GM19240 (cell line): ENCODE data around the gene GMPR2.

Experiments
- DNase-seq: peaks from one replicate; pipeline ENCODE4 v3.0.0; 2011; ENCODE audit warnings: low spot score; ENCODE audit not compliant: insufficient read length

The GMPR2 gene

DNA sequence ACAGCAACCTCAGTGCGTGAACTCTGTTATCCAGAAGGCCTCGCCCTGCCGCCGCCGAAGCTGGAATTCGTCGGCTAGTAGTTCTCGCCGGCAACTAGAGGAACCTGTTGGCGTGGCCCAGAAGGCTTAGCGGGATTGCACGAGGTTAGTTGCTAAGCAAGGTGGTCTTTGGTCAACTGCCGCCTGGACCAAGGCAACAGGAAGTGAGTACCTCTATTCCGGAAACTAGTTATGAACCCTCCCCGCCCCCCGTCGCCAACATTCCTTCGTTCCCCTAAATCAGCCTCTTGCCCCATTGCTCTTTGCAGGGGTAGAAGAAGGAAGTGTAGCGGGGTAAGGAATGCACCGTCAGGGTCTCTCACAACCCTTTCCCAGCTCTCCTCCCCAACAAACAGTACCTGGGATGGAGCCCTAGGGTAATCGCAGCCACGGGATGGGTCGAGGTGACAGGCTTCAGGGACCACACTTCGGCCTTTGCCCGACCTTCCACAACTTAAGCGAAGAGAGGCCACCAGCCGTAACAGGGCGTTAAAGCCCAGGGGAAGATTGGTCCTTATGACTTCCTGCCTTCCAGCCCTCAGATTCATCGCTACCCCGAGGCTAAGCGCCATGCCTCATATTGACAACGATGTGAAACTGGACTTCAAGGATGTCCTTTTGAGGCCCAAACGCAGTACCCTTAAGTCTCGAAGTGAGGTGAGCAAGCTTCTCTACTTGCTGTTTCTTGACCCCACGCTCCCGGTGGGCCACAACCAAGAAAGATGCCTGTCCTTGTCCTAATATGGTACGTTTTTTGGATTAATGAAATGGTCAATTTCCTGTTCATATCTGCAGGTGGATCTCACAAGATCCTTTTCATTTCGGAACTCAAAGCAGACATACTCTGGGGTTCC lies at the start of gene GMPR2:
Gene GMPR2, plus strand, starts transcription at position 285 of the 893 bp plus-strand sequence. Its CDS starts 325 bp downstream, at position 610.
- no peak for DNase-seq

GRCh38 chr14:24183014-24183481 lies 49.7 kb upstream of the GMPR2 start:
- DNase-seq: no peak

GRCh38 chr14:24184104-24184970 lies 48.4 kb upstream of the GMPR2 start:
- no peak for DNase-seq

DNA sequence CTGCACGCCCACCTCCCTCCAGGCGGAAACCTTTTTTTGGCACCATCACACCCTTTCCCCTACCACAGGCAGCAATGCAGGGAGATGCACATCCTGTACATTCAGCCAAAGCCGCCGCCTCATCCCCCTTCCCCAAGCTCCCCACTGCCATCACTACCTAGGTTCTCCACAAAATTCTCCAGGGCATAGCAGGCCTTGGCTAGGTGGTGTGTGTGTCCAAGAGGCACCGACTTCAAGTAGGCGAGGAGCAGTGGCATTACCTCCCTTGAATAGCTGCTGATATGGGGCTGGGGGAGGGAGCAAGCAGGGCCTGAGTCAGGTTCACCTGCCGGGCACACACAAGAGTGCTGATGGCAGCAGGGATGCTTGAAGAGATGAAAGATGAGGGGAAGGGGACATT lies 47.7 kb upstream of the GMPR2 start:
- no peak for DNase-seq

DNA sequence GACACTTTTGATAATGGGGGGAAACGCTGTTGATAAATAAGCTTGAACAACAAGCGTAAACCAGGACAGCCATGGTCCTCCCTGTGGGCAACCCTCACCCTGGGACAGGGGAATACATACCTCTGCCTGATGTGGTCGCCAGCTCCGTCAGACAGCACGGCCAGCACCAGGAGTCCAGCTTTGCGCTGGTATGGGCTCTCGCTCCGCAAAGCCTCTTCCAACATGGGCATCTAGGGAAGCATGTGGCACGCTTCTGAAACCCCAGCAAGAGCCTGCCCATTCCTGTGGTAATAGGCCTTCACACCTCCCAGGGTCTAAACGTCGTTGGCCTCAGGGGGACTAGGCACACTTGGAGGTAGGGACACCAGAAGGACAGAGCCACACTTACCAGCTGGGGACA lies 47.0 kb upstream of the GMPR2 start:
- no peak for DNase-seq

DNA sequence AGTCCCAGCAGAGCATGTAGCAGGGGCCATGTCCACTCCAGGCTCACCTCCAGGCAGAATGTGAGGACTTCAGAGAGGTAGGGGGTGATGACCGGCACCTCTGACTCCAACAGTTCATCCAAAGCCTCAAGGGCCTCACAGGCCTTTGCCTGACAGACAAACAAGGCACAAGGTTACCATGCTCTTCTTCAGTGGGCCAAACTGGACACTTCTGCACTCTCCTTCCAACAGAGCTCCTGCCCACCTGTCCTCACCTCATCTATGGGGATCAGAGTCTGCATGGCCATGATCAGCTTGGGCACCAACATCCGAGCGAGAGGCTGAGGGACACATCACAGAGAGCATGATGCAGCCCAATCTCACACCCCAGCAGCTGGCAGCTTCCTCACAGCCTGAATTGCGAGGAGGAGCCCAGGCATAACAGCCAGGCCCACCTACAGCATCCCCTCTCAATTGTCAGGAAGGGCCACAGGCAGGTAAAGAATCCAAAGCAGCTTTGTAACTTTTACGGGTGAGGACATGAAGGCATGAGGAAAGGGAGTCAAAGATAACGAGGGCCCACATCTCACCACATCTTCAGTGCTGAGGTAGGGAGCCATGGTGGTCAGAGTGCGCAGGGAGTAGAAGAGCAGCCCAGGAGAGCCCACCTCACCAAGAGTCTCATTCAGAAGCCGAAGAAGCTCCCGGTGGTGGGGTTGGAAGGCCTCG lies 45.7 kb upstream of the GMPR2 start:
- DNase-seq: no peak

DNA sequence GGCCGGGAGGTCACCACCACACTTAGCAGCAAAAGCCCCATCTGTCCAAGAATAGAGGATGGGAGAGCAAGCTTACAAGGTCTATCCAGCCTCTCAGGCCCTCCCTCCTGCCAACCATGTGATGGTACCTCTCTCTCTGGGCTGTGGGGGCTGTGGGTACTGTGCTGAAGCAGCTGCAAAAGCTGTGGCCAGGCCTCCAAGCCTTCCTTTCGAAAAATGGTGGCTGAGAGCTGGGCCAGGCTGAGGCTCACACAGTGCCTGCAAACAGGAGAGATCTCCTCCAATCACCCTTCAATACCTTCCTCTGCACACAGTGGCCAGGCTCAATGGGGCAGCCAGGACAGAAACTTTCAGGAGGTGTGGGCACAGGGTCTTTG lies 45.2 kb upstream of the GMPR2 start:
- no peak for DNase-seq

DNA sequence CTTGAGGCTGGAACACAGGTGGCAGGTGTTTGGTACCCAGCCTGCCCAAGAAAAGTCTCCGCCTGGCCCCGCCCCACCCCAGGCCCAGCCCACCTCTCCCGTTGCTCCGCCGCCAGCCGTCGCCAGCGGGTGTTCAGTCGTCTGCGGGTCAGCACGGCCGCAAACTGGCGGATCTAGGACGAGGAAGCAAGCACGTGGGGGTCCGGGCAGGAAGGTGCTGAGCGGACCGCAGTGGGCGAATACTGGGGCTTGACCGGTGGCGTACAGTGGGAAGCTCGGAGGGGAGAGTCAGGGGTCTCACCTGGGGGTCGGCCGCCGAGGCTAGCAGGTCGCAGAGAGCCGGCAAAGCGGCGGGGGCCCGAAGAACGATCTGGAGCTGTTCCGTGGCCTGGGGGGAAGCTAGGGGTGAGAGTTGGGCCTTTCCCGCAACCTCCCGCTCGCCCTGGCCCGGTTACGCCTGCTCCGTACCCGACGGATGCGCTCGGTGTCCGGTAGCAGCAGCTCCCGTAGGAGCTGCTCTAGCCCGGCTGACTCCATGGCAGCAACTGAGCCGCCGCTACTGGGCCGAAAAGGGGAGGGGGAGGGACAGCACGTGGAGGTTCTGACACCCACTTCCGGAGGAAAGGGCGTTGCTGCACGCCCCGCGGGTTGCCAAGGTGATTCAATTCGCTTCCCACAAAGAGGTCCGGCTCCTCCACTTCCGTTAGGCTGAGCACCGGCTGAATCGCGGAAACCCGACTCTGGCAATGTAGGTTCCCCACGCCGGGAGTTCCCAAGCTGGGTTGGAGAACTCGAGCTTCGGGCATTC lies 44.3 kb upstream of the GMPR2 start, which contains the start of gene IPO4:
Gene IPO4, minus strand, starts transcription at position 566 of the 808 bp plus-strand sequence. Its CDS starts 29 bp downstream, at position 537.
- DNase-seq: peak; percentile 99

DNA sequence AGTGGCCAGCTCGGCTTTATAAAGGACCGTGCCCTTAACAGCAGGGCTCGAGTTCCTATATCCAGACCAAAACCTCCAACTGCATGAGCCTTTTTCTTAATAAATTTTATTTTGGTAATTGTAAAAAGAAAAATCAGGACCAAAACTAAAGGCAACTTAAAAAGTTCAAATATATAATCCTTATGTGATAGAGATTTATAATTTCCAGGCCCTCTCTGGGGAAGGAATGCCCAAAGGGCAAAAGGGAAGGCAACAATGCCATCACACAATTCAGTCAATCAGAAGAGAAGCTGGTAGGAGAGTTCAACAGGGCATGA lies 43.7 kb upstream of the GMPR2 start:
- DNase-seq: no peak

DNA sequence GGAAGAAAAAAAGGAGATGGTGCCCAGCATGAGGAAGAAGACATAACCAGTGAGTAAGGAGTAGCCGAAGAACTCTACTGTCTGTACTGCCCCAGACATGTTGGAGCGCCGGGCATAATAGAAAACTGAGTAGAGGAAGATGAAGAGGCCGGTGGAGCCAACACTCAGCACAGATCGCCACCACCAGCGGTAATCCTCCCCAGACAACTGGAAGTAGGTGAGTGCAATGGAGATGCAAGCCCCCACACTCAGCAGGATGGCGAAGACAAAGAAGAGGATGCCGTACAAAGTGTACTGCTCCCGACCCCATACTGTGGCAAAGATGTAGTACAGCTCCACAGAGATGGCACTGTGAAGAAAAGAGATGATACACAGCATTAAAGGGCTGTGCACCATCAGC lies 43.3 kb upstream of the GMPR2 start:
- no peak for DNase-seq

DNA sequence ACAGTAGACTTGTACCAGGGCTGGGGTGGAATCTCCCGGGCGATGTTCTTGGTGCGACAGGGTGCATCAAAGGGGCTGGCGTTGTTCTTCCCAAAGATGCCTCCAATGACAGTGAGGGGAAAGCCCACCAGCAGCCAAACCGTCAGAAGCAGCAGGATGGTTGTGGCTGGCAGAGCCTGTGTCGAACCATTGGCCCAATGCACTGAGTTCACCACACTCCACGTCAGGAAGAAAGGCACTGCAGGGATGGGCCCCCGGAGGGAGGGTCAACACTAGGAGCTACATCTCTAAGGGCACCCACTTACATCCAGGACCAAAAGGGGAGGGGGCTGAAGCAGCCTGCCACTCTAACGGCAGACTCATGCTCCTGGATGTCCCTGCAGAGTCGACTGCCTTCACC lies 42.3 kb upstream of the GMPR2 start:
- no peak for DNase-seq

DNA sequence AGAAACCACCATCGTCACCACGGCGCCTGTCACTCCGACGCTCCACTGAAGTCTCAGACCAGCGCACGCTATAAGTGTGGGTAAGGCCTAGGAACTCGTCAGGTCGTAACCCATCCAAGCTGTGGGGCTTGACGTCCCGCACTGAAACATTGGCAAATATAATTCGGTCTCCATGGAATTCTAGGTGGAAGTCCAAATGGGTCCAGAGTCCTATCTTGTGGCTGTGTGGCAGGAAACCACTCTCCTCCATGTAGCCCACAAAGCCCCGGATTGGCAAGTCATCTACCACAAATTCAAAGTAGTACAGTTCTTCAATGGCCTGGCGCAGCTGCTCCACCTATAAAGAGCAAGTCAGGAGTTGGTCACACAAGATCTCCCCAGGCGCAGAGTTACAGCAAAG lies 39.8 kb upstream of the GMPR2 start:
- DNase-seq: no peak

DNA sequence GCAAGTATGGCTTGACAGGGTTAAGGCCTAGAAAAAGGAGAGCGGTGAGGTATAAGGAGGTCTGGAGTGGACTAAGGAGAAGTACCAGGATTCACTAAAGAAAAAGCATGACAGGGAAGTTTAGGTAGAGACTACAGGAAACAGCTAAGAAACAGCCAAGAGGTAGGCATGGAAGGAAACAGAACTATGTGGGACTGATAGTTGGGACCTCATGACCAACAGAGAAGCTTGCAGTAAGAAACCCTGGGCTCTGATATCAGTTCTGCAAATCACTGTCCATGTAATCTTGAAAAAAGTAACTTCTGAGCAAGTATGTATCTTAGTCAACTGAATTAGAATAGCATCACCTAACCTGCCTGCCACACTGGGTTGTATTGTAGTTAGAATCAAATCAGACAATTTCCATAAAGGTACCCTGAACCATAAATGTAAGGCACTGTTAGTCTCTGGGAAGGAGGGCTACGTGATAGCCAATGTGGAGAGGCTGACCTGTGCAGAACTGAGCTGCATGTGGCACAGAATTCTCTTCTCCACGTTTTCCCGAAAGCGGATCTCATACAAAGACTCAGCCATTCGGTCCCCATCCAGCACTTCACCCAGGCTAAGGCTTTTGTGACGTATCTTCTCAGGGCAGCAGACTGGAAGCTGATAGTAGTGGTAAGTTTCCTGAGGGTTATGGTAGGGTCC lies 38.4 kb upstream of the GMPR2 start:
- no peak for DNase-seq

GRCh38 chr14:24194873-24195185 lies 37.9 kb upstream of the GMPR2 start:
- DNase-seq: no peak

DNA sequence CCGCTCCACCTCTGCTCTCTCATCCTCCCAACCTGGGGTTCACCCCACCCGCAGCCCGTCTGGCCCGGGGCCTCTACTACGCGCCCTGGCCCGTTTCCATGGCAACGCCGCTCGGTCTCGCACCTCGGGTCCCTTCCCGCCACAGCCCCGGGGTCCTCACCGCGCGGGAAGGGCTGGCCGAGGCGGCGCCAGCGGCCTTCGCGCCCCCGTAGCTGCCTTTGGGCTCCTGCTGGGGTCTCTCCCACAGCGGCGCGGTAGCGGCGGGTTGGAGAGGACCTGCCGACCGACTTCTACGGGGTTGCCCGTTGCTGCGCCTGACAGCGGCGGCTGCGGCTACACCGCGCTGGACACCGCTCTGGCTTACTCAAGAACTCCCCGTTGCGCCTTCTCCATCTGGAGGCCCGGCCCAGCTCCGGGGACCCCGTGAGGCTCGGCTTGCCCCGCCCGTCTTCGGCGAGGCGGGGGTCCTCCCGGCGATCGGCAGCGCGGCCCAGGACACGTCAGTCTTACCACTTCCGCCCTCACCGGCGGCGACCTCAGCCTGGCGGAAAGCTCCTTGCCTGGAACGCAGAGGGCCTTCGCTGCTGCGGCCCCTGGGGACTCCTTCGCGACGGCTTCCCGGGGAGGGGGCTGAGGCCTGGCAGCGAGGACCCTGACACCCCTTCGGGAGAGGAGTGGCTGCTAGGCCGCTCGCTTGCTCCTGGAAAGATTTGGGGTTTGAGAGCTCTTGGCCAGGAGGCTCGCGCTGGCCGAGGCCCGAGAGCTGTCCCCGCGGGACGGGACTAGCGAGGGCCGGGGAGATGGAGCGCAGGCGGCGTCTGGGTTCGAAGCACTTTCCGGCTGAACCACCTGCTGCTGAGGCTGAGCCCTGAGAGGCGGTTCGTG lies 37.3 kb upstream of the GMPR2 start, which contains the start of gene TM9SF1:
Gene TM9SF1, minus strand, starts transcription at position 256 of the 885 bp plus-strand sequence. CDS start 422 bp downstream, outside the sequence.
- peak; percentile 88 for DNase-seq

DNA sequence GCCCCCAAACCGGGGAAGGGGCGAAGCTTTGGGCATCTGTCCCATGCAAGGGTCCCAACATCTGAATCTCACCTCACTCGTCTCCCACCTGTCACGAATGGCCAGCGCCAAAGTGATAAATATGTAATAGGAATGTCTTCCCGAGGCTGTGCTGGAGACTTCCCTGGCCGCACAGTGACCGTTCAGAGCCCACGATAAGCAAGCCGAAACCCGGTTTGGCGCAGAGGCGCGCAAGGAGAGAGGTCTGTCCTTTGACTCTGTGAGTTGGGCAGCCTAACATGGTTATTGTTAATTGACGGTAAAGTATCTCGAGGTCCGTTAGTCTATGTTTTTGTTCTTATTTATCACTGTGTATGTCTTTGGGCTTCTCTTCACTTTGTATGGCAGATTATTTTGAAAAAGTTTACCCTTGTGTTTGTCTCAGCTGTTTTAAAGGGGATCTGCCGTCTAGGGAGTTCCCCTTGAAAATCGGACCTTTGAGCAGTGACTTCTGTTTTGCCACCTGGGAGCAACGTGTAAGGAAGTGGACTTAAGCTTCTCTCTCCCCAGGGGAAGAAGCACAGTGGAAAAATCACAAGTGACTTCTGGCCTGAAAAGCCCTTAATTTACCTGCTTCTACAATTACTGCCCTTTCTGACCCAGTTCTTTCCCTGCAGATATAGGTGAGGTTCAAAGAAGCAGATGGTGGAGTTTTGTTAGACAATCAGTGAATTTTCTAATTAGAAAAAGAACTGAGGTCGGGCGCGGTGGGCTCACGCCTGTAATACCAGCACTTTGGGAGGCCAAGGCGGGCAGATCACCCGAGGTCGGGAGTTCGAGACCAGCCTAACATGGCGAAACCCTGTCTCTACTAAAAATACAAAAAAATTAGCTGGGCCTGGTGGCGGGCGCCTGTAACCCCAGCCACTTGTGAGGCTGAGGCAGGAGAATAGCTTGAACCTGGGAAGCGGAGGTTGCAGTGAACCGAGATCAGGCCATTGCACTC lies 36.4 kb upstream of the GMPR2 start:
- peak; percentile 32 for DNase-seq

- DNase-seq: no peak
Measured at GRCh38 chr14:24197056-24197450, 35.7 kb upstream of the GMPR2 start.
